H4 (cell line): ENCODE data around the gene CUX1. TPM values are rescaled to one million over a fixed set of nuclear protein-coding genes. Genes with fewer than 3 reads are reported as not detected.
"Not testable (repeated sequence)": the region's sequence is repeated elsewhere in the genome, so short reads cannot be mapped to it uniquely, and the experiment has no call there.

Source experiments
- DNase-seq: peaks from one replicate; pipeline ENCODE4 v3.0.0-alpha.2; 2015; ENCODE audit warnings: low spot score
- total RNA-seq: library from RNA; depleted of rRNA; stranded (reverse); fragments of >200 nt; shearing (Covaris generic); gene quantifications from 2 replicates; pipeline ENCODE4 v1.2.3, GENCODE V29; 2014

CUX1 gene
- total RNA-seq, 1 experiment from 2014 or later, result 20.1 TPM

- no peak for DNase-seq
These were observed 166.9 kb downstream of the CUX1 start for GRCh38 chr7:101984133-101984879.

- no peak for DNase-seq
These were observed 167.9 kb downstream of the CUX1 start for GRCh38 chr7:101985057-101985902.

GRCh38 chr7:101985903-101986734 lies 168.7 kb downstream of the CUX1 start:
- DNase-seq, result no peak

GRCh38 chr7:101987494-101987893 lies 170.1 kb downstream of the CUX1 start:
- no peak for DNase-seq

GRCh38 chr7:101988060-101988459 lies 170.6 kb downstream of the CUX1 start:
- DNase-seq, result not testable (repeated sequence)

- no peak for DNase-seq
These were observed 171.1 kb downstream of the CUX1 start for GRCh38 chr7:101988513-101988912.

- DNase-seq, result no peak
These were observed 171.7 kb downstream of the CUX1 start for GRCh38 chr7:101989101-101989500.

- no peak for DNase-seq
These were observed 173.5 kb downstream of the CUX1 start for GRCh38 chr7:101990811-101991418.

GRCh38 chr7:101991860-101992259 lies 174.4 kb downstream of the CUX1 start:
- DNase-seq, result no peak

GRCh38 chr7:101993311-101993710 lies 175.9 kb downstream of the CUX1 start:
- DNase-seq, result no peak

GRCh38 chr7:101995121-101995520 lies 177.7 kb downstream of the CUX1 start:
- no peak for DNase-seq

- DNase-seq, result no peak
These were observed 178.8 kb downstream of the CUX1 start for GRCh38 chr7:101996131-101996691.

GRCh38 chr7:101996876-101997275 lies 179.4 kb downstream of the CUX1 start:
- no peak for DNase-seq

- DNase-seq, result no peak
These were observed 180.8 kb downstream of the CUX1 start for GRCh38 chr7:101998029-101998905.

- no peak for DNase-seq
These were observed 181.4 kb downstream of the CUX1 start for GRCh38 chr7:101998906-101999240.

GRCh38 chr7:101999393-101999792 lies 182.0 kb downstream of the CUX1 start:
- DNase-seq, result no peak

GRCh38 chr7:102000123-102000522 lies 182.7 kb downstream of the CUX1 start:
- no peak for DNase-seq

- no peak for DNase-seq
These were observed 186.8 kb downstream of the CUX1 start for GRCh38 chr7:102004229-102004628.

GRCh38 chr7:102004848-102005247 lies 187.4 kb downstream of the CUX1 start:
- DNase-seq, result no peak

GRCh38 chr7:102005933-102006480 lies 188.6 kb downstream of the CUX1 start:
- DNase-seq, result no peak
